ENCODE results near the gene DNAH7. TPM values are rescaled to one million over a fixed set of nuclear protein-coding genes. Genes with fewer than 3 reads are reported as not detected.

DNAH7 gene
- total and polyA plus RNA-seq, 2 donors (not counting 1 experiment from before 2014, with no cell fraction given) = 0.01 to 0.05 TPM

GRCh38 chr2:196067088-196067382, 1.6 kb downstream of the DNAH7 start:
- ATAC-seq (ENCODE audit: low read depth) = no peak
- peaks cover 0 to 3% (median 0%) of the 10 kb centered on the region in 4 experiments for H3K27me3 ChIP-seq (replicated peaks in 1 of 4; ENCODE audit: control extremely low read depth in 1 of 4, control insufficient read depth in 3 of 4, insufficient read depth in 4 of 4, low read length in 3 of 4)
- H3K79me2 ChIP-seq (ENCODE audit: control insufficient read depth, insufficient read depth, low read length) = no peaks in the 10 kb centered on the region
- intact Hi-C loops (cut with micrococcal nuclease) = loop anchor here (1.0 to 5.0 kb wide), 3 partner anchors 490 to 570 kb away; partner anchors contain the start of gene CCDC150
- H3K9ac ChIP-seq (ENCODE audit: low read length) = no peak overlapping the region
- WGBS (ENCODE audit: insufficient coverage) = no CpG with 5 or more reads among the region's 3 CpGs
- Mint-ChIP-seq H3K4me1 (peaks cover 15% of the 10 kb centered on the region), H3K27me3 (peaks cover 4% of the 10 kb centered on the region), H3K27ac (no peak overlapping the region), H3K4me3 (peak overlapping the region; percentile 67), H3K9me3 (ENCODE audit: insufficient read depth) (no peaks in the 10 kb centered on the region)
- no peaks in the 10 kb centered on the region for H3K9me3 ChIP-seq (ENCODE audit: control extremely low read depth in 1 of 3, control insufficient read depth in 2 of 3, insufficient read depth in 1 of 3, low read length in 2 of 3)
- no peak overlapping the region for H3K27ac ChIP-seq (ENCODE audit: low read length in 2 of 2)
- ChIA-PET POLR2A (no interaction called here), CTCF (interaction anchor here (0.6 to 4.5 kb wide), 17 partner anchors 9 to 732 kb away, joined by 3 to 78 read pairs (median 6); partner anchors contain the start of genes GTF3C3 and SLC39A10)
- no peak for DNase-seq
- H3K4me3 ChIP-seq (ENCODE audit: control extremely low read depth in 1 of 5, extremely low read depth in 1 of 5, insufficient read depth in 1 of 5, low read depth in 2 of 5, low read length in 4 of 5) = no peak overlapping the region
- H2AFZ ChIP-seq (ENCODE audit: insufficient read depth, low read depth, low read length, poor library complexity, severe bottlenecking) = no peak overlapping the region
- TF ChIP-seq CTCF (IDR thresholded peaks at IDR 0.05) (no peak), EZH2 (IDR thresholded peaks at IDR 0.05; ENCODE audit: borderline replicate concordance, insufficient read depth, low read depth, low read length, poor library complexity, severe bottlenecking) (no peak)
- H4K20me1 ChIP-seq (ENCODE audit: control insufficient read depth, insufficient read depth, low read length, poor library complexity, severe bottlenecking) = no peaks in the 10 kb centered on the region
- no peak overlapping the region for H3K4me2 ChIP-seq (replicated peaks; ENCODE audit: low read depth, low read length, poor library complexity, severe bottlenecking)
- H3K36me3 ChIP-seq (replicated peaks in 1 of 2; ENCODE audit: control extremely low read depth in 1 of 2, control insufficient read depth in 1 of 2, extremely low read depth in 1 of 2, insufficient read depth in 2 of 2, low read length in 1 of 2) = no peaks in the 10 kb centered on the region
- H3K4me1 ChIP-seq (ENCODE audit: control insufficient read depth in 2 of 2, insufficient read depth in 2 of 2, low read length in 2 of 2) = peaks cover 12 to 13% of the 10 kb centered on the region in 2 donors

- Mint-ChIP-seq H3K4me3 (peak overlapping the region; percentile 67), H3K9me3 (ENCODE audit: insufficient read depth) (no peaks in the 10 kb centered on the region), H3K27me3 (peaks cover 4% of the 10 kb centered on the region), H3K4me1 (peaks cover 15% of the 10 kb centered on the region), H3K27ac (no peak overlapping the region)
- ChIA-PET CTCF (interaction anchor here (0.7 to 4.5 kb wide), 14 partner anchors 8 to 733 kb away, joined by 3 to 78 read pairs (median 7); partner anchors contain the start of gene GTF3C3), POLR2A (no interaction called here)
- TF ChIP-seq CTCF (IDR thresholded peaks at IDR 0.05) (peak; percentile 94), EZH2 (IDR thresholded peaks at IDR 0.05; ENCODE audit: borderline replicate concordance, insufficient read depth, low read depth, low read length, poor library complexity, severe bottlenecking) (no peak)
- Histone ChIP-seq H3K36me3 (replicated peaks in 1 of 2; ENCODE audit: control extremely low read depth in 1 of 2, control insufficient read depth in 1 of 2, extremely low read depth in 1 of 2, insufficient read depth in 2 of 2, low read length in 1 of 2) (no peaks in the 10 kb centered on the region), H3K27me3 (replicated peaks in 1 of 4; ENCODE audit: control extremely low read depth in 1 of 4, control insufficient read depth in 3 of 4, insufficient read depth in 4 of 4, low read length in 3 of 4) (peaks cover 0 to 3% (median 0%) of the 10 kb centered on the region in 4 experiments), H3K4me3 (ENCODE audit: control extremely low read depth in 1 of 5, extremely low read depth in 1 of 5, insufficient read depth in 1 of 5, low read depth in 2 of 5, low read length in 4 of 5) (no peak overlapping the region), H3K27ac (ENCODE audit: low read length in 2 of 2) (no peak overlapping the region), H3K79me2 (ENCODE audit: control insufficient read depth, insufficient read depth, low read length) (no peaks in the 10 kb centered on the region), H3K9me3 (ENCODE audit: control extremely low read depth in 1 of 3, control insufficient read depth in 2 of 3, insufficient read depth in 1 of 3, low read length in 2 of 3) (no peaks in the 10 kb centered on the region), H2AFZ (ENCODE audit: insufficient read depth, low read depth, low read length, poor library complexity, severe bottlenecking) (no peak overlapping the region), H3K4me2 (replicated peaks; ENCODE audit: low read depth, low read length, poor library complexity, severe bottlenecking) (no peak overlapping the region), H4K20me1 (ENCODE audit: control insufficient read depth, insufficient read depth, low read length, poor library complexity, severe bottlenecking) (no peaks in the 10 kb centered on the region), H3K4me1 (ENCODE audit: control insufficient read depth in 2 of 2, insufficient read depth in 2 of 2, low read length in 2 of 2) (peaks cover 12 to 13% of the 10 kb centered on the region in 2 donors), H3K9ac (ENCODE audit: low read length) (no peak overlapping the region)
- intact Hi-C loops (cut with micrococcal nuclease) = loop anchor here (1.0 to 5.0 kb wide), 4 partner anchors 406 to 571 kb away; partner anchors contain the start of gene CCDC150
- DNase-seq (peak; percentile 64), ATAC-seq (ENCODE audit: low read depth) (no peak)
- WGBS (ENCODE audit: insufficient coverage) = no CpG with 5 or more reads among the region's 3 CpGs
These were observed 2.1 kb downstream of the DNAH7 start for GRCh38 chr2:196066291-196067087.
